Effector CD4-positive, alpha-beta T cell (primary cell): Measurements from ENCODE around the gene EPN1.

ENCODE experiments used
- DNase-seq: peaks from one replicate; pipeline ENCODE4 v3.0.0-alpha.2; 2020
- total RNA-seq: gene quantifications from one replicate; lab custom pipeline; 2026; lab: John Stamatoyannopoulos, UW

Gene EPN1
- total RNA-seq, result 47.7 reads per million, percentile 67 among the genes with 10 or more reads in this experiment

GRCh38 chr19:55674841-55675660, at the start of gene EPN1:
EPN1 (plus strand) TSS chr19:55675226; CDS start chr19:55678628, 3,402 bp downstream.
- peak; percentile 97 for DNase-seq

- peak; percentile 49 for DNase-seq
These were observed 48.7 kb upstream of the EPN1 start for GRCh38 chr19:55626350-55626749.

- DNase-seq, result peak; percentile 90
These were observed 42.6 kb upstream of the EPN1 start for GRCh38 chr19:55632463-55632834.

- DNase-seq, result no peak
These were observed 41.2 kb upstream of the EPN1 start for GRCh38 chr19:55633861-55634260.

GRCh38 chr19:55635334-55635717, 39.7 kb upstream of the EPN1 start:
- DNase-seq, result no peak

- no peak for DNase-seq
These were observed 39.1 kb upstream of the EPN1 start for GRCh38 chr19:55635856-55636440.

GRCh38 chr19:55636723-55637122, 38.3 kb upstream of the EPN1 start:
- no peak for DNase-seq

GRCh38 chr19:55637534-55637933, 37.5 kb upstream of the EPN1 start:
- no peak for DNase-seq

GRCh38 chr19:55638864-55639359, 36.1 kb upstream of the EPN1 start:
- no peak for DNase-seq

- peak; percentile 62 for DNase-seq
These were observed 34.9 kb upstream of the EPN1 start for GRCh38 chr19:55640043-55640576.

GRCh38 chr19:55640577-55641425, 34.2 kb upstream of the EPN1 start, which contains the start of gene ZNF580:
ZNF580 (plus strand) TSS chr19:55641002; CDS start chr19:55642509, 1,507 bp downstream.
- DNase-seq, result no peak

GRCh38 chr19:55641426-55642152, 33.4 kb upstream of the EPN1 start:
- DNase-seq, result no peak

GRCh38 chr19:55642153-55643002, 32.6 kb upstream of the EPN1 start:
- no peak for DNase-seq

GRCh38 chr19:55643003-55643886, 31.8 kb upstream of the EPN1 start, which contains the start of gene ZNF581:
ZNF581 (plus strand) TSS chr19:55643649; CDS start chr19:55644572, 923 bp downstream.
- DNase-seq, result peak; percentile 71

- no peak for DNase-seq
These were observed 31.2 kb upstream of the EPN1 start for GRCh38 chr19:55643887-55644176.

GRCh38 chr19:55644191-55644833, 30.7 kb upstream of the EPN1 start:
- DNase-seq, result no peak

- DNase-seq, result no peak
These were observed 30.0 kb upstream of the EPN1 start for GRCh38 chr19:55644842-55645511.

- no peak for DNase-seq
These were observed 29.5 kb upstream of the EPN1 start for GRCh38 chr19:55645512-55645881.
